Sigmoid colon (tissue), 7 donors: ENCODE data around the gene YTHDF1. TPM values are rescaled to one million over a fixed set of nuclear protein-coding genes. Genes with fewer than 3 reads are reported as not detected.

ENCODE experiments used
- DNase-seq: peaks from one replicate; pipeline ENCODE4 v3.0.0-alpha.2; 2019
- H3K27ac ChIP-seq, 4 donors: fragments of 200-600 bp; sonication (generic); one replicate each; pipeline ENCODE4 v1.5.1; 2016 to 2019; ENCODE audit warnings: mild to moderate bottlenecking in 1 of 4
- H3K27me3 ChIP-seq, 3 donors: fragments of 200-600 bp; sonication (generic); one replicate each; pipeline ENCODE4 v1.5.1; 2019; ENCODE audit warnings: mild to moderate bottlenecking in 1 of 3
- H3K36me3 ChIP-seq, 4 donors: fragments of 200-600 bp; sonication (generic); one replicate each; pipeline ENCODE4 v1.5.1; 2016 to 2019
- H3K4me1 ChIP-seq, 4 donors: fragments of 200-600 bp; sonication (generic); one replicate each; pipeline ENCODE4 v1.5.1; 2017 to 2019
- H3K4me3 ChIP-seq, 4 donors: fragments of 200-600 bp; sonication (generic); one replicate each; pipeline ENCODE4 v1.5.1; 2017 to 2019; ENCODE audit warnings: mild to moderate bottlenecking in 2 of 4, moderate library complexity in 1 of 4
- H3K9me3 ChIP-seq, 4 donors: fragments of 200-600 bp in 3 of 4; sonication (generic) in 3 of 4; one replicate each; pipeline versions ENCODE4 v1.5.1 to v1.6.1; 2013 to 2019
- CTCF ChIP-seq, 4 experiments: fragments of 450-650 bp in 3 of 4; fragments of 200-600 bp in 1 of 4; IDR thresholded peaks; one replicate each; pipeline ENCODE4 v1.5.1; 2016 to 2019; ENCODE audit warnings: antibody characterized with exemption in 4 of 4, mild to moderate bottlenecking in 3 of 4, moderate library complexity in 2 of 4
- EP300 ChIP-seq, 4 donors: sonication (generic); formaldehyde crosslinking; IDR thresholded peaks; one replicate each; pipeline ENCODE4 v1.6.1; 2017; ENCODE audit warnings: antibody characterized with exemption in 4 of 4
- POLR2A ChIP-seq, 2 donors: fragments of 450-650 bp; IDR thresholded peaks; one replicate each; pipeline ENCODE4 v1.6.1; 2016; ENCODE audit warnings: antibody characterized with exemption in 2 of 2, mild to moderate bottlenecking in 2 of 2, moderate library complexity in 2 of 2
- POLR2AphosphoS5 ChIP-seq, 4 donors: sonication (generic); formaldehyde crosslinking; IDR thresholded peaks; one replicate each; pipeline ENCODE4 v1.6.1; 2017; ENCODE audit warnings: antibody characterized with exemption in 4 of 4
- WGBS, 2 donors: extraction: QIAGEN DNeasy Blood & Tissue Kit; methylation state at CpG; one replicate each; pipeline ENCODE4 v1.1.7; 2013; 5-methylcytosine and 5-hydroxymethylcytosine counted together
- intact Hi-C: fragments of 100-400 bp; cut with DNase I; formaldehyde crosslinking; loops from one replicate; pipeline ENCODE4 v1.15.1; 2023
- polyA plus RNA-seq, 3 donors: library from polyadenylated mRNA; stranded (reverse); fragments of 200-250 nt; gene quantifications; one replicate each; pipeline ENCODE4 v1.2.3, GENCODE V29; 2013
- total RNA-seq, 4 donors: library from RNA; depleted of rRNA; stranded (reverse); fragments of >200 nt; gene quantifications; one replicate each; pipeline ENCODE4 v1.1.0, GENCODE V29; 2016
- donor health status: healthy with polysubstance abuse.
- donor health status: Bipolar disorder and iron deficiency.
- donor health status: healthy.

YTHDF1 gene
- total RNA-seq, result 10 to 100 TPM; 20.2 to 25.0 (median 23.4) TPM
- polyA plus RNA-seq, result 10 to 100 TPM; 15.3 to 22.5 (median 16.2) TPM

GRCh38 chr20:63216041-63216848 is at the start of gene YTHDF1:
Gene YTHDF1, minus strand, starts transcription at chr20:63216131. Its CDS starts 239 bp downstream, at chr20:63215892.
- Histone ChIP-seq H3K4me1 (peaks cover 0 to 49% (median 43%) of the 10 kb centered on the region in 4 donors), H3K36me3 (peaks cover 13 to 34% (median 18%) of the 10 kb centered on the region in 4 donors), H3K27me3 (no peaks in the 10 kb centered on the region), H3K27ac (peak within 1 kb of the TSS; percentile 78 to 84 (median 82)), H3K9me3 (no peaks in the 10 kb centered on the region), H3K4me3 (peak within 1 kb of the TSS; percentile 65 to 94 (median 92))
- intact Hi-C loops, result loop anchor here (2.0 to 10.0 kb wide), 6 partner anchors 57 to 811 kb away; partner anchors contain the start of genes ARFGAP1, CABLES2, SAMD10 and SLC17A9
- peak in 1 of 2 donors; percentile 43 for TF ChIP-seq POLR2A (IDR thresholded peaks at IDR 0.05)
- TF ChIP-seq CTCF (IDR thresholded peaks at IDR 0.05), result no peak
- peak; percentile 29 to 85 (median 70) for TF ChIP-seq POLR2AphosphoS5 (IDR thresholded peaks at IDR 0.05)
- TF ChIP-seq EP300 (IDR thresholded peaks at IDR 0.05), result peak in 1 of 4 donors; percentile 57
- DNase-seq, result peak; percentile 98
- 1% methylated on average over 96 of the region's 96 CpGs for WGBS, 2 donors

GRCh38 chr20:63264519-63264918 is 48.6 kb upstream of the YTHDF1 start:
- H3K9me3 ChIP-seq, result no peaks in the 10 kb centered on the region
- no peak for DNase-seq
- no peaks in the 10 kb centered on the region for H3K4me1 ChIP-seq
- intact Hi-C loops, result no loop called here
- H3K27ac ChIP-seq, result no peak overlapping the region
- no peak overlapping the region for H3K4me3 ChIP-seq
- 62 to 74% methylated on average over 14 of the region's 14 CpGs for whole genome bisulfite sequencing, 2 donors
- no peaks in the 10 kb centered on the region for H3K36me3 ChIP-seq
- peaks cover 6 to 79% (median 51%) of the 10 kb centered on the region in 3 donors for H3K27me3 ChIP-seq
- TF ChIP-seq POLR2AphosphoS5 (IDR thresholded peaks at IDR 0.05), result no peak
- TF ChIP-seq POLR2A (IDR thresholded peaks at IDR 0.05), result no peak
- no peak for TF ChIP-seq CTCF (IDR thresholded peaks at IDR 0.05)
- TF ChIP-seq EP300 (IDR thresholded peaks at IDR 0.05), result no peak

- TF ChIP-seq CTCF (IDR thresholded peaks at IDR 0.05) (no peak), EP300 (IDR thresholded peaks at IDR 0.05) (no peak), POLR2A (IDR thresholded peaks at IDR 0.05) (no peak), POLR2AphosphoS5 (IDR thresholded peaks at IDR 0.05) (no peak)
- H3K27me3 ChIP-seq, result peaks cover 6 to 85% (median 55%) of the 10 kb centered on the region in 3 donors
- intact Hi-C loops, result no loop called here
Measured at GRCh38 chr20:63264000-63264399, 48.1 kb upstream of the YTHDF1 start.

GRCh38 chr20:63262836-63263235 is 46.9 kb upstream of the YTHDF1 start:
- Histone ChIP-seq H3K4me3 (no peak overlapping the region), H3K9me3 (no peaks in the 10 kb centered on the region), H3K27me3 (peaks cover 6 to 80% (median 50%) of the 10 kb centered on the region in 3 donors), H3K27ac (no peak overlapping the region), H3K4me1 (no peaks in the 10 kb centered on the region), H3K36me3 (no peaks in the 10 kb centered on the region)
- TF ChIP-seq POLR2AphosphoS5 (IDR thresholded peaks at IDR 0.05) (no peak), EP300 (IDR thresholded peaks at IDR 0.05) (no peak), POLR2A (IDR thresholded peaks at IDR 0.05) (no peak), CTCF (IDR thresholded peaks at IDR 0.05) (no peak)
- DNase-seq, result no peak
- intact Hi-C loops, result no loop called here
- 24 to 68% methylated on average over 9 of the region's 9 CpGs for WGBS, 2 donors

More at GRCh38 chr20:63264000-63264399, 48.1 kb upstream of the YTHDF1 start:
- Histone ChIP-seq H3K27ac (no peak overlapping the region), H3K4me3 (no peak overlapping the region), H3K4me1 (no peaks in the 10 kb centered on the region), H3K9me3 (no peaks in the 10 kb centered on the region), H3K36me3 (no peaks in the 10 kb centered on the region)
- 93% methylated on average over 10 of the region's 10 CpGs for WGBS, 2 donors
- no peak for DNase-seq
